HEK293T (cell line): Measurements from ENCODE around the gene AGAP3.

ENCODE experiments used
- ARNT ChIP-seq: fragments of 450-650 bp; IDR thresholded peaks from 2 replicates; pipeline ENCODE4 v1.6.1; 2017; ENCODE audit warnings: mild to moderate bottlenecking
- CTBP1 ChIP-seq: fragments of 450-650 bp; IDR thresholded peaks from 2 replicates; pipeline ENCODE4 v1.6.1; 2016; ENCODE audit warnings: borderline replicate concordance
- L3MBTL2 ChIP-seq: fragments of 450-650 bp; conservative IDR thresholded peaks from 2 replicates; pipeline ENCODE4 v1.6.1; 2016; ENCODE audit warnings: mild to moderate bottlenecking
- SUZ12 ChIP-seq: fragments of 450-650 bp; IDR thresholded peaks from 2 replicates; pipeline ENCODE4 v1.6.1; 2016; ENCODE audit warnings: mild to moderate bottlenecking
- ZNF384 ChIP-seq: fragments of 450-650 bp; IDR thresholded peaks from 2 replicates; pipeline ENCODE4 v1.6.1; 2016

DNA sequence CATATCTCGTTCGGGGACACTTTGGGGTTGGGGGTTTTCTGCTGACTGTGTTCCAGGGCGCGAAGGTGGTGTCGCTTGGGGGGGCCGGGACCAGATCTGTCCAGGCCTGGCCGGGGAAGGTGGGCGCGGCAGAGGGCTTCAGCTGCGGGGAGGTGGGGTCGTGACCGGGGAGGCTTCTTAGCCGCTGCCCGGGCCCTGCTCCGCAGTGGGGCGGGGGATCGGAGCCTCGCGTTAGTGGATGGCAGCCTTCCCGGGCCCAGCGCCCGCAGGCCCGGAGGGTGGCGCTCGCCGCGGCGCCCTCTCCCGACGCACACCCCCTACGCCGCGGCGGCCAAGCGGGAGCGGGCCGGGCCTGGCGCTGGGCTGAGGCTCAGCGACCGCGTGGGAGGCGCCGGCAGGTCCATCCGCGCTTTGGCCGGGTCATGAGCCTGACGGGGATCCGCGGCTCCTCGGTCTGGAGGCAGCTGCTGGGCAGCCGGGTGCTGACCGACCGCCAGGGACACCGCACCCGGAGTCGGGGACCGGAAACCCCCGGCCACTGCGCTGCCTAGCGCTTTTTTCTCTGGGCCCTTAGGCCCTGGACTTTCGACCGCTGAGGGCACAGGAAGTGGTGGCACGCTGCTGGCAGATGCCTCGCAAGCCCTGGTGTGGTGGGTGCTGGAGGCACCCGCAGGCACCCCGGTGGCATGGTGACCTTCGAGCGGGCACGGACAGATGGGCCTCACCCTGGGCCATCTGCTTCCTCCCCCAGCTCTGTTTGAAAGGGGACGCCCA is 1.2 kb downstream of the AGAP3 start:
- TF ChIP-seq L3MBTL2: no peak; the same call in 1 of the 2 replicates
- TF ChIP-seq SUZ12: no peak
- TF ChIP-seq CTBP1: no peak
- TF ChIP-seq ZNF384: no peak
- TF ChIP-seq ARNT: no peak
